A549 treated with CpdA at 1 μM for 4 hours (cell line): ENCODE data around the gene TEX13B. TPM values are rescaled to one million over a fixed set of nuclear protein-coding genes. Genes with fewer than 3 reads are reported as not detected.

Source experiments
- total RNA-seq: library from RNA; stranded (reverse); fragments of 200-300 nt; extraction: Qiagen RNA extraction; gene quantifications from 5 replicates; pipeline ENCODE4 v1.2.3, GENCODE V29; 2022; ENCODE audit warnings: low read depth

TEX13B gene
- total RNA-seq = 0.06 TPM in 1 of 5 replicates, not detected in the others

GRCh38 chrX:107982356-107982755 is at the start of gene TEX13B:
Gene TEX13B (minus strand): TSS chrX:107982370. CDS start chrX:107982127, 243 bp downstream.

Other genes with a start within 250 kb of the TEX13B start
- gene TSC22D3, start 206.6 kb downstream of the TEX13B start, total RNA-seq = 18.2 to 23.7 TPM (median 21.3 TPM) in 5 replicates
- not detected in 5 replicates for gene NCBP2L, start 204.6 kb downstream of the TEX13B start, total RNA-seq
- 6.5 to 8.1 TPM (median 6.6 TPM) in 5 replicates for gene MID2, start 156.5 kb downstream of the TEX13B start, total RNA-seq
- gene VSIG1, start 62.7 kb upstream of the TEX13B start, total RNA-seq = 0.21 to 0.47 TPM (median 0.36 TPM) in 5 replicates
- gene PSMD10, start 109.2 kb upstream of the TEX13B start, total RNA-seq = 69.0 to 90.3 TPM (median 78.1 TPM) in 5 replicates
- 7.3 to 9.0 TPM (median 8.2 TPM) in 5 replicates for gene ATG4A, start 109.4 kb upstream of the TEX13B start, total RNA-seq